Endothelial cell of umbilical vein (primary cell): ENCODE measurements around the gene TUBD1.

ENCODE experiments used
- EZH2 ChIP-seq: IDR thresholded peaks from 2 replicates; pipeline ENCODE4 v1.6.1; 2012; ENCODE audit warnings: borderline replicate concordance, low read depth, mild to moderate bottlenecking, moderate library complexity, low read length, inconsistent platforms; ENCODE audit not compliant: severe bottlenecking
- FOS ChIP-seq: IDR thresholded peaks from 2 replicates; pipeline ENCODE4 v1.6.1; 2011; ENCODE audit warnings: mild to moderate bottlenecking, low read length, moderate library complexity, borderline replicate concordance; ENCODE audit not compliant: insufficient read depth
- GATA2 ChIP-seq: IDR thresholded peaks from 2 replicates; pipeline ENCODE4 v1.7.0; 2011; ENCODE audit warnings: low read depth, mild to moderate bottlenecking, moderate library complexity, mixed read lengths, low read length; ENCODE audit not compliant: insufficient read length, insufficient read depth
- JUN ChIP-seq: IDR thresholded peaks from 2 replicates; pipeline ENCODE4 v1.6.1; 2011; ENCODE audit warnings: borderline replicate concordance, low read depth; ENCODE audit not compliant: insufficient read length, insufficient read depth
- MYC ChIP-seq: IDR thresholded peaks from one replicate; pipeline ENCODE4 v1.6.1; 2011; ENCODE audit warnings: mild to moderate bottlenecking, low read depth, low read length
- POLR2A ChIP-seq: IDR thresholded peaks from 2 replicates; pipeline ENCODE4 v1.6.1; 2012; ENCODE audit warnings: low read depth, mild to moderate bottlenecking, control low read depth, low read length
- POLR2AphosphoS5 ChIP-seq: IDR thresholded peaks from 2 replicates; pipeline ENCODE4 v1.6.1; 2012; ENCODE audit warnings: low read depth, mild to moderate bottlenecking, control low read depth, low read length, moderate library complexity; ENCODE audit not compliant: insufficient read depth
- TF ChIP-seq, protein P1 (sequence below), 2 donors: IDR thresholded peaks; 1 replicate in 1 of 2; 2 replicates in 1 of 2; pipeline ENCODE4 v1.5.1; 2011; ENCODE audit warnings: low read length in 2 of 2, mild to moderate bottlenecking in 2 of 2, moderate library complexity in 2 of 2, control low read depth in 1 of 2, inconsistent platforms in 1 of 2, low read depth in 1 of 2; ENCODE audit not compliant: insufficient read depth in 1 of 2; ENCODE audit errors: extremely low read depth in 1 of 2
- TF ChIP-seq, protein P2 (sequence below): IDR thresholded peaks from 2 replicates; pipeline ENCODE4 v1.6.1; 2011; ENCODE audit not compliant: insufficient read depth, insufficient read length

DNA sequence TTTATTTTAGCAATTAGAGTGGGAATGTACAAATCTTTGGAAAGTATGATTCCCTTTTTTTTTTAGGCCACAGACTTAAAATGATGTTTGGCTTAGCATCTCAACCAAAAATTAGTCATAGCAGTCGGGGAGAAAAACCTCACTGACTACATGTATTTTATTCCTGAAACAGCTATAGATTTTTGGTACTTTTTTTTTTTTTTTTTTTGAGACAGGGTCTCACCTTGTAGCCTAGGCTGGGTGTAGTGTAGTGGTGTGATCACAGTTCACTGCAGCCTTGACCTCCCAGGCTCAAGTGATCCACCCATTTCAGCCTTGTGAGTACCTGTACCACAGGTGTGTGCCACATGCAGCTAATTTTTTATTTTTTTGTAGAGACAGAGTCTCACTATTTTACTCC lies 48.4 kb upstream of the TUBD1 start:
- TF ChIP-seq, protein P1, sequence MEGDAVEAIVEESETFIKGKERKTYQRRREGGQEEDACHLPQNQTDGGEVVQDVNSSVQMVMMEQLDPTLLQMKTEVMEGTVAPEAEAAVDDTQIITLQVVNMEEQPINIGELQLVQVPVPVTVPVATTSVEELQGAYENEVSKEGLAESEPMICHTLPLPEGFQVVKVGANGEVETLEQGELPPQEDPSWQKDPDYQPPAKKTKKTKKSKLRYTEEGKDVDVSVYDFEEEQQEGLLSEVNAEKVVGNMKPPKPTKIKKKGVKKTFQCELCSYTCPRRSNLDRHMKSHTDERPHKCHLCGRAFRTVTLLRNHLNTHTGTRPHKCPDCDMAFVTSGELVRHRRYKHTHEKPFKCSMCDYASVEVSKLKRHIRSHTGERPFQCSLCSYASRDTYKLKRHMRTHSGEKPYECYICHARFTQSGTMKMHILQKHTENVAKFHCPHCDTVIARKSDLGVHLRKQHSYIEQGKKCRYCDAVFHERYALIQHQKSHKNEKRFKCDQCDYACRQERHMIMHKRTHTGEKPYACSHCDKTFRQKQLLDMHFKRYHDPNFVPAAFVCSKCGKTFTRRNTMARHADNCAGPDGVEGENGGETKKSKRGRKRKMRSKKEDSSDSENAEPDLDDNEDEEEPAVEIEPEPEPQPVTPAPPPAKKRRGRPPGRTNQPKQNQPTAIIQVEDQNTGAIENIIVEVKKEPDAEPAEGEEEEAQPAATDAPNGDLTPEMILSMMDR (IDR thresholded peaks at IDR 0.05; ENCODE audit: extremely low read depth in 1 of 2, insufficient read depth in 1 of 2, low read depth in 1 of 2, low read length in 2 of 2) = no peak
- TF ChIP-seq JUN (no peak), POLR2A (no peak), EZH2 (no peak), POLR2AphosphoS5 (no peak), GATA2 (no peak), FOS (no peak), MYC (no peak)
- TF ChIP-seq, protein P2, sequence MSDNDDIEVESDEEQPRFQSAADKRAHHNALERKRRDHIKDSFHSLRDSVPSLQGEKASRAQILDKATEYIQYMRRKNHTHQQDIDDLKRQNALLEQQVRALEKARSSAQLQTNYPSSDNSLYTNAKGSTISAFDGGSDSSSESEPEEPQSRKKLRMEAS = no peak
